ENCODE measurements around the gene TOP2A.

TOP2A gene

GRCh38 chr17:40355804-40356758 lies 61.6 kb downstream of the TOP2A start:
- DNase-seq, result no peak

GRCh38 chr17:40355123-40355803 lies 62.4 kb downstream of the TOP2A start:
- peak; percentile 64 to 80 for DNase-seq

GRCh38 chr17:40354221-40355122 lies 63.2 kb downstream of the TOP2A start:
- peak in 1 of 2 donors; percentile 1 for DNase-seq

GRCh38 chr17:40352779-40353394 lies 64.8 kb downstream of the TOP2A start:
- no peak for DNase-seq

GRCh38 chr17:40352237-40352778 lies 65.4 kb downstream of the TOP2A start:
- no peak for DNase-seq

GRCh38 chr17:40351359-40352236 lies 66.1 kb downstream of the TOP2A start:
- DNase-seq, result no peak

- DNase-seq, result no peak
Measured at GRCh38 chr17:40350689-40351358, 66.9 kb downstream of the TOP2A start.

GRCh38 chr17:40349895-40350688 lies 67.6 kb downstream of the TOP2A start:
- no peak for DNase-seq

- no peak for DNase-seq
Measured at GRCh38 chr17:40349477-40349894, 68.2 kb downstream of the TOP2A start.

GRCh38 chr17:40348562-40349476 lies 68.9 kb downstream of the TOP2A start:
- no peak for DNase-seq

GRCh38 chr17:40348136-40348504 lies 69.6 kb downstream of the TOP2A start:
- DNase-seq, result no peak

GRCh38 chr17:40347319-40348135 lies 70.2 kb downstream of the TOP2A start:
- DNase-seq, result no peak

- DNase-seq, result no peak
Measured at GRCh38 chr17:40346765-40347158, 70.9 kb downstream of the TOP2A start.

GRCh38 chr17:40345994-40346764 lies 71.5 kb downstream of the TOP2A start:
- no peak for DNase-seq

- no peak for DNase-seq
Measured at GRCh38 chr17:40345161-40345993, 72.3 kb downstream of the TOP2A start.

Data from activated CD4-positive, alpha-beta T cell treated with anti-CD3 and anti-CD28 coated beads for 4 hours (primary cell).